ENCODE measurements around the gene IFNG-AS1.

Gene IFNG-AS1

GRCh38 chr12:68040450-68041075, 51.3 kb downstream of the IFNG-AS1 start:
- peak; percentile 44 for DNase-seq

GRCh38 chr12:68042212-68042699, 53.0 kb downstream of the IFNG-AS1 start:
- no peak for DNase-seq

GRCh38 chr12:68043435-68043834, 54.2 kb downstream of the IFNG-AS1 start:
- no peak for DNase-seq

- DNase-seq, result no peak
Measured at GRCh38 chr12:68048648-68049297, 59.5 kb downstream of the IFNG-AS1 start.

GRCh38 chr12:68056300-68056699, 67.1 kb downstream of the IFNG-AS1 start:
- no peak for DNase-seq

- no peak for DNase-seq
Measured at GRCh38 chr12:68063900-68064590, 74.8 kb downstream of the IFNG-AS1 start.

- DNase-seq, result no peak
Measured at GRCh38 chr12:68065163-68065562, 75.9 kb downstream of the IFNG-AS1 start.

GRCh38 chr12:68065687-68066086, 76.4 kb downstream of the IFNG-AS1 start:
- DNase-seq, result no peak

GRCh38 chr12:68067762-68068376, 78.6 kb downstream of the IFNG-AS1 start:
- DNase-seq, result no peak

- no peak for DNase-seq
Measured at GRCh38 chr12:68069275-68069674, 80.0 kb downstream of the IFNG-AS1 start.
